Measurements from ENCODE around the gene LIPE.

LIPE gene, protein sequence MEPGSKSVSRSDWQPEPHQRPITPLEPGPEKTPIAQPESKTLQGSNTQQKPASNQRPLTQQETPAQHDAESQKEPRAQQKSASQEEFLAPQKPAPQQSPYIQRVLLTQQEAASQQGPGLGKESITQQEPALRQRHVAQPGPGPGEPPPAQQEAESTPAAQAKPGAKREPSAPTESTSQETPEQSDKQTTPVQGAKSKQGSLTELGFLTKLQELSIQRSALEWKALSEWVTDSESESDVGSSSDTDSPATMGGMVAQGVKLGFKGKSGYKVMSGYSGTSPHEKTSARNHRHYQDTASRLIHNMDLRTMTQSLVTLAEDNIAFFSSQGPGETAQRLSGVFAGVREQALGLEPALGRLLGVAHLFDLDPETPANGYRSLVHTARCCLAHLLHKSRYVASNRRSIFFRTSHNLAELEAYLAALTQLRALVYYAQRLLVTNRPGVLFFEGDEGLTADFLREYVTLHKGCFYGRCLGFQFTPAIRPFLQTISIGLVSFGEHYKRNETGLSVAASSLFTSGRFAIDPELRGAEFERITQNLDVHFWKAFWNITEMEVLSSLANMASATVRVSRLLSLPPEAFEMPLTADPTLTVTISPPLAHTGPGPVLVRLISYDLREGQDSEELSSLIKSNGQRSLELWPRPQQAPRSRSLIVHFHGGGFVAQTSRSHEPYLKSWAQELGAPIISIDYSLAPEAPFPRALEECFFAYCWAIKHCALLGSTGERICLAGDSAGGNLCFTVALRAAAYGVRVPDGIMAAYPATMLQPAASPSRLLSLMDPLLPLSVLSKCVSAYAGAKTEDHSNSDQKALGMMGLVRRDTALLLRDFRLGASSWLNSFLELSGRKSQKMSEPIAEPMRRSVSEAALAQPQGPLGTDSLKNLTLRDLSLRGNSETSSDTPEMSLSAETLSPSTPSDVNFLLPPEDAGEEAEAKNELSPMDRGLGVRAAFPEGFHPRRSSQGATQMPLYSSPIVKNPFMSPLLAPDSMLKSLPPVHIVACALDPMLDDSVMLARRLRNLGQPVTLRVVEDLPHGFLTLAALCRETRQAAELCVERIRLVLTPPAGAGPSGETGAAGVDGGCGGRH

DNA sequence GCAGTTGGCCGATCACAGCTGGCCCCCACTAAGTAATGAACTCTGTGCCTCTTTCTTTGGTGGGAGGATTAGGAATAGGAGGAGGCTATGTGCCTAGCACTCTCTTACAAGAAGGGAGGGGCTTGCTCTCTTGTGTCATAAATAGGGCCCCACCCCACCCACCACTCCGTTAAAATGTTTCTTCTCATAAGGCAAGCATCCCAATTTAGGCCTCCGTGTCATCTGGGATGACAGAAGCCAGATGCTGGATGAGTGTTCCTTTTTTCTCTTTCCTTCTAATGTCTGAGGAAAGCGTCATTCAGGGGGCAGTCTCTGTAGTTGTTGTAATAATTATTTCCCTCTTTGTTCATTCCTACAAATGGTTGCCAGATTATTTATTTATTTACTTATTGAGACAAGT is at the start of gene LIPE:
TSS of gene LIPE (minus strand) at position 76 of the 400 bp plus-strand sequence. CDS start 239 bp downstream, outside the sequence.
- DNase-seq (ENCODE audit: low read depth), result no peak
- TF ChIP-seq, protein P1, sequence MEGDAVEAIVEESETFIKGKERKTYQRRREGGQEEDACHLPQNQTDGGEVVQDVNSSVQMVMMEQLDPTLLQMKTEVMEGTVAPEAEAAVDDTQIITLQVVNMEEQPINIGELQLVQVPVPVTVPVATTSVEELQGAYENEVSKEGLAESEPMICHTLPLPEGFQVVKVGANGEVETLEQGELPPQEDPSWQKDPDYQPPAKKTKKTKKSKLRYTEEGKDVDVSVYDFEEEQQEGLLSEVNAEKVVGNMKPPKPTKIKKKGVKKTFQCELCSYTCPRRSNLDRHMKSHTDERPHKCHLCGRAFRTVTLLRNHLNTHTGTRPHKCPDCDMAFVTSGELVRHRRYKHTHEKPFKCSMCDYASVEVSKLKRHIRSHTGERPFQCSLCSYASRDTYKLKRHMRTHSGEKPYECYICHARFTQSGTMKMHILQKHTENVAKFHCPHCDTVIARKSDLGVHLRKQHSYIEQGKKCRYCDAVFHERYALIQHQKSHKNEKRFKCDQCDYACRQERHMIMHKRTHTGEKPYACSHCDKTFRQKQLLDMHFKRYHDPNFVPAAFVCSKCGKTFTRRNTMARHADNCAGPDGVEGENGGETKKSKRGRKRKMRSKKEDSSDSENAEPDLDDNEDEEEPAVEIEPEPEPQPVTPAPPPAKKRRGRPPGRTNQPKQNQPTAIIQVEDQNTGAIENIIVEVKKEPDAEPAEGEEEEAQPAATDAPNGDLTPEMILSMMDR (conservative IDR thresholded peaks at IDR 0.05; ENCODE audit: low read depth, low read length), result no peak
- H3K4me3 ChIP-seq (ENCODE audit: low read depth, low read length), result no peak within 1 kb of the TSS

DNA sequence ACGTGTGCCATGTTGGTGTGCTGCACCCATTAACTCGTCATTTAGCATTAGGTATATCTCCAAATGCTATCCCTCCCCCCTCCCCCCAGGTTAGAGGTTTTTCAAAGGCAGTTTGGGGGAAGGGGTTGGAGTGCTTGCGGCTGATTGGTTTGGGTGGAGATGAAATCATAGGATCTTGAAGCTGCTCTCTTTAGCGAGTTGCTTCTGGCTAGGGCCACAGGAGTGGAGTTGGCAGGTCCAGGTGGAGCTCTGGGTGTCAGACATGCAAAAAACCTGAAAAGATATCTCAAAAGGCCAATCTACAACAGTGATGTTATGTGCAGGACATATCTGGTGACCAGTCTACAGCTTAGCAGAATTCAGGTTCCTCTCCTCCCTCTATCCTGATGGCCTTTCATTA is 48.2 kb upstream of the LIPE start:
- DNase-seq (ENCODE audit: low read depth), result no peak
- no peak overlapping the region for H3K4me3 ChIP-seq (ENCODE audit: low read depth, low read length)
- TF ChIP-seq, protein P1 (conservative IDR thresholded peaks at IDR 0.05; ENCODE audit: low read depth, low read length), result no peak

DNA sequence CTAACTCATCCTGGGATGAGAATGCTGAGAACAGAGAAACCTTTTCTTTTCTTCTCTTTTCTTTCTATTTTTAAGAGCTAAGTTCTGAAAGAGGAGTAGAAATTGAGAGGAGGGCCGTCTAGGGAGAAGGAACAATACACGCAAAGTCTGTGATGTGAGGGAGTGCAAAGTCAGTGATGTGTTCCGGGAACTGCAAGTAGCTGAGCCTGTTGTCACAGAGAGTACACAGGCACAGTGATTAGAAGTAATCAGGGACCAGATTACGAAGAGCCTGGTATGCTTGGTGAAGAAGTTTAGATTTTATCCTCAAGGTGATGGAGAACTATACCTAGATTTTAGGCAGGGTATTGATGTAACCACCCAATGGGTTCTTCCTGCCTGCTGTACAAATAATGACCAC is 47.6 kb upstream of the LIPE start:
- H3K4me3 ChIP-seq (ENCODE audit: low read depth, low read length), result no peak overlapping the region
- no peak for DNase-seq (ENCODE audit: low read depth)
- TF ChIP-seq, protein P1 (conservative IDR thresholded peaks at IDR 0.05; ENCODE audit: low read depth, low read length), result no peak

DNA sequence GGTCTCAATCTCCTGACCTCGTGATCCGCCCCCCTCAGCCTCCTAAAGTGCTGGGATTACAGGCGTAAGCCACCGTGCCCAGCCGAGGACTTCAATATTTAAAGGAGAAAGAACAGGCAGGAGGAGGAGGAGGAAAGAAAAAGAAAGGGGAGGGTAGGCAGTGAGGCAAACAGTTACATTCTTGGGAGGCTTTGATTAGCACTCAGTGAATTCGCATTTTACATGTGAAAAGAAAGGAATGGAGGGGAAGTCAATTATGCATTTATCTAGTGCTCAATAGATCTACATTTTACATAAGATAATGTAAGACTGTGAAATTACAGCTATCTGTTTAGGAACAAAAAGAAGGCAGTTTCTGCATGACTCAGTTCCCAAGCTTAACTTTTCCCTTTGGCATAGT is 46.5 kb upstream of the LIPE start:
- no peak for DNase-seq (ENCODE audit: low read depth)
- H3K4me3 ChIP-seq (ENCODE audit: low read depth, low read length), result no peak overlapping the region
- TF ChIP-seq, protein P1 (conservative IDR thresholded peaks at IDR 0.05; ENCODE audit: low read depth, low read length), result no peak

DNA sequence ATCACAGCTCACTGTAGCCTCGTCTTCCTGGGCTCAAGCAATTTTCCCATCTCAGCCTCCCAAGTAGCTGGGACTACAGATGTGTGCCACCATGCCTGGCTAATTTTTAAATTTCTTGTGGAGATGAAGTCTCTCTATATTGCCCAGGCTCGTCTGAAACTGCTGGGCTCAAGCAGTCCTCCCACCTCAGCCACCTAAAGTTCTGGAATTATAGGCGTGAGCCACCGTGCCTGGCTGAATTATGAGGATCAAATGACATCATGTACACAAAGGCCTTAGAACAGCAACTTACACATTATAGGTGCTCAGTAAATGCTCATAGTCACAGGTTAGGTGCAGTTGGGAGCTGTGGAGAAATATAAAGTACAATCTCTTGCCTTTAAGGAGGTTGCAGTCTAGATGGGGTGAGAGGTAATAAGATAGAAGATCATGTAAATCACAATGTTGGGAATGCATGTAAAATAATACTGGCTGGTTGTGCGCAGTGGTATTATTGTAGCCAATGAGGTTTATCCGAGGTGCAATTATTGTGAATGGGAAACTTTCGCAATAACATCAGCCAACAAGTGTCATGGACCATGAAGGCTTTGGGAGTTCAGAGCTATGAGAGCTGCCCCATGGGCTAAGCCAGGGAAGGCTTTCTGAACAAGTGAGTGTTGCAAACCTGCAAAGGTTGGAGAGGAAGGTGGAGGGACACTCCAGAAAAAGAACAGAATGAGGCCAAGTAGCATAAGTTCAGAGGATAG is 45.4 kb upstream of the LIPE start:
- TF ChIP-seq, protein P1 (conservative IDR thresholded peaks at IDR 0.05; ENCODE audit: low read depth, low read length), result no peak
- no peak for DNase-seq (ENCODE audit: low read depth)
- H3K4me3 ChIP-seq (ENCODE audit: low read depth, low read length), result no peak overlapping the region

DNA sequence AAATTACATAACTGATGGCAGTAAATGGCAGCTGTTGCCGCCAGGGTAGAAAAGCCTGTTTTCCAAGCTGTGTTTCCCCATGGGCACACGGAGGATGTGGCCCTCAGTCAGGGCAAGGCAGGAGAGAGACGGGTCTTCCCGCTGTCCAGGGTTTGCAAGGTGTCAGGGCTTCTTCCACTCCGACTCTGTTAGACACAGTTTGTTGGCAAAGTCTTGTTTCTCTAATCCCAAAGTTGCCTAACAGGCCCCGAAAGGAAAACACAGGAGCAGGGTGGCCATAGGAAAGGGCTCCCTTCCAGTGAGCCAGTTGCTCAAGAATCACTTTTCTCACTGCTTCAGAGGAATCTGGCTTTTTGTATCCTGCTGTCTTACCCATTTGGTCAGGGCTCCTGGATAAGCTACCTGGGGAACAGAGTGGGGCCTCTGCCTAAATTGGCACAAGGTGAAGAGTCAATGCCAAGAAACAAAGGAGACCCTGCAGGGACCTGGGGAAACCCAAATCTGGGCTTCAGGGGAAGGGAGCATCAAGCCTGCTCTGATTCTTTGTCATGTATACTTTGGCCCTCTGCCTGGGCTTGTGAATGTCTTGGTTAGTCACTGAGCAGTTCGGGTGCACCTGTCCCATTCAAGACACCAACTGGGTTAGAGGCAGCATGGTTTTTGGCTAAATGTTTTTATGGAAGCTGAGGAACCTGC is 44.5 kb upstream of the LIPE start:
- DNase-seq (ENCODE audit: low read depth), result no peak
- TF ChIP-seq, protein P1 (conservative IDR thresholded peaks at IDR 0.05; ENCODE audit: low read depth, low read length), result no peak
- H3K4me3 ChIP-seq (ENCODE audit: low read depth, low read length), result no peak overlapping the region

All from choroid plexus epithelial cell (primary cell).